SW 1271 (cell line): ENCODE data around the gene EXOC4.

ENCODE experiments used
- DNase-seq, 2 experiments: peaks; one replicate each; lab custom pipeline; 2025; lab: John Stamatoyannopoulos, UW

The EXOC4 gene

DNA sequence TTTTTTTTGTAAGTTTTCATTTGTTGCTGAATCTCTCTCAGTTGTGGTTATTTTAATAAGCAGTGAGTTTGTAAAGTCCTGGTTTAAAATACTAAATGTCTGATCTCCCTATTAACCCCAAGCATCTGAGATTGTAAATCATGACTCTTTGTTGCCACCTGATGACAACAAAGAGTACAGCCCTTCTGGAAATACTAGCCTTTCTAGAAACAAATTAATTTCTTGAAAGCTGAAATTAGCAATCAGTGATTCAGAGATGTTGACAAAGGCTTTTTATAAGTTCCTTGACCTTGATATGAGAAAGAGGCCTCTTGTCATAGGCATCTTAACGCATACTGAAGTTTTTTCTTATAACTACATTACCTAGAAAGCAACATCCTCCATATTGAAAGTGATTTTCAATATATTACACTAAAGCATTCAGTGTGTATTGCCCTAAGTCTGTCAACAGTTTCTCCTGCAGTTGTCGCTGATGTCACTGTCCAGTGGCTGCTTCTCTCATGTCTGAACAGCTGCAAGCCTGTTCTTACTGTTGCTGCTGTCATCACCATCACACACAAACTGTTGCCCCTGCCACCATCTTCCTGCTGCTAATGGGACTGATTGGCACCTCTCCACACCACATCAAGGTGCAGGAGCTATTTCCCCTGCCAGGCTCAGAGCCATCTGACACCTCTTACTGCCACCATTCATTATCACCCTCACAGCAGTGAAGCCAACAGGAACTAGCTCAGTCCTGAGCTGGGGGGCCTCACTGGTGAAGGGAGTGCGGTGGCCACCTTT lies 779.1 kb downstream of the EXOC4 start:
- DNase-seq: no peak

DNA sequence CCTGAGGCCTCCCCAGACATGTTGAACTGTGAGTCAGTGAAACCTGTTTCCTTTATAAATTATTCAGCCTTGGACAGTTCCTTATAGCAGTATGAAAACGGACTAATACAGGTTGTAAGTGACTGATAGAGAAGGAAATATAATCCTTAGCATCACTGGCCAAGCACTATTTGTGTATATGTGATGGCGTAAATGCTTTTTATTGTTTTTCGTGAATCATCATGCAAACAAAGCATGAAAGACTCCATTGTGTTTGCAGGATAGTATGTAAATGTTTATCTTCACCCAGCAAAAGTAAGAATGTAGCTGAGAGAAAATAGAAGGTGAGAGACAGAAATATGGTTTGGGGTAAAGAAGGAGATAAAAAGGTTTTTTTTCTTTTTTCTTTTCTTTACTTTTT lies 781.8 kb downstream of the EXOC4 start:
- DNase-seq: no peak

DNA sequence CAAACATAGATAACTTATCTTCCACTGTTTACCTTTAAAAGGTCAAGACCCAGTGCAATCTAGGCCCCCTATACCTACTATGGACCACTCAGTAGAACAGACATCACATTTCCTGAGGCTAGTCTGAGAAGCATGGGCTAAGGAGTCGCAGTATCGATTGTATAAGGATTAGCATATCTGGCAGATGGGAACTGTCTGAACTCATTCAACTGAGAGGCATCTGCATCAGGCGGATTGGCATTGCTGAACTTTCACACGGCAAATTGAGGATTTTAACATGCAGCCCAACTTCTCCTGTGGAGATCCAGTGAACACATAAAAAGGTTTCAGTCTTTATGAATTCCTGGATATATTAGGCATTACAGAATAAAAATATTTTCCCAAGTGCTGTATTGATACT lies 785.1 kb downstream of the EXOC4 start:
- no peak for DNase-seq

DNA sequence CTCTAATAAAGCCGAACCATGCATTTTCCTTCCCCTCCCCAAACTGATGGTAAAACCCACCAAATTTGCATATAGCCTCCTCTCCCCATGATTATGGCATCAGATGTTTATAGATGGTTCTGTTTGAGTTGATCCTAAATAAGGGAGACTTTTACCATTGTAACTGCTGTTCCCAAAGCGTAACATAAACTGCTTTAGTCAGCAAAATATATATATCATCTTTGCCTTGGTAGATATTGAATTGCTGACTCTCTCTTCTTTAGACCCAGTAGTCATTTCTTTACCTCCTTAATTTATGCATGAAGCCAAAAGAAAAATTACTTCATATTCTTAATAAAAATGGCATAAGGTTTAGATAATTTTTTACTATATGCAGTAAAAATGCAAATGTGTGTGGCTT lies 788.1 kb downstream of the EXOC4 start:
- no peak for DNase-seq

DNA sequence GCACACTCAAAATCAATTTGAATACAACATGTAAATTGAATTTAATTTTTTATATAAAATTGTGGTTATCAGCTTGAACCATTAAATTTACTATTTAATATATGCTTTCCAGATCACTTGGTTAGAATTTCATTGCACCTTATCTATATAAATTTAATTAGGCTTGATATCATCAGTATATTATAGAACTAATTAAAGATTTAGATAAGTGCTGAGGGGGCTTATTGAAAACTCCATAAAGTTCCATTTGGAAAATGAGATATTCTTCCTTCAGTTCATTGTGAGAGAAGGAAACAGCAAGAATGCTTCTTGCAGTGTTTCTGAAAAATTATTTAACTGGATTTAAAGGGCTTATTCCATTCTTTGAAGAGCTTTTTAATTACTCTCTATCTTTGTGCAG lies 788.6 kb downstream of the EXOC4 start:
- DNase-seq: no peak

DNA sequence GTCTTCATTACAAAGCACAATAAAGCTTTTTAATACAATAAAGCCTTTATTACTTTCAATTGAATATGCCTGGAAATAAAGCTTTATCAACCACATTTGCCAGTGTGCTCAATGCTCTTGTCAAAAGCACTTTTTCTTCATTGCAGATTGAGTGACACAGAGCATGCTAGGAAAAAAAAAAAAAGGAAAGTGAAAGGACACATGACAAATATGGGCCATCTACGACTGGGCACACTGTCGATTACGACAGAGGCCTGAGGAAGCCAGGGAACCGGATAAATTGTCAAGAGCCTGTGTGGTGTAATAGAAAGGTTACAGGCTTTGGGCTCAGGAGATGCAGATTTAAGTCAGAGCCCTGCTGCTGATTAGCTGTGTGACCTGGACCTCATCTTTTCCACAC lies 789.4 kb downstream of the EXOC4 start:
- no peak for DNase-seq

DNA sequence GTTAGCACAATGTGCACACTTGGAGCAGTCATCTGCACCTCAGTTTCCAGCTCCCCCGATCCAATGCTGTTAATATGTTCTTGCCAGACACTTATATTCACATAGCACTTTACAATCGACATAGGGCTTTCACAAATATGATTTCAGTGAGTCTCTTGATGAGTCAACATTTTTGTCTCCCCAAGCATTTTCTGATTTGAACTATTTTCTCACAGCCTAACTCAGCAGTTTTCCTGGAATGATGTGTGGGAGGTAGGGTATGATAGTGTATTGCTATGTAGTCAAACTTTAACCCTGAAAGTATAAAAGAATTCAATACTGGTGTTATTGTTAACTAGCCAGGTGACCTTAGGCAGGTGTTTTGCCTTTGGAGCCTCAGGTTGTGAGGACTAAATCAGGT lies 791.8 kb downstream of the EXOC4 start:
- DNase-seq: no peak

DNA sequence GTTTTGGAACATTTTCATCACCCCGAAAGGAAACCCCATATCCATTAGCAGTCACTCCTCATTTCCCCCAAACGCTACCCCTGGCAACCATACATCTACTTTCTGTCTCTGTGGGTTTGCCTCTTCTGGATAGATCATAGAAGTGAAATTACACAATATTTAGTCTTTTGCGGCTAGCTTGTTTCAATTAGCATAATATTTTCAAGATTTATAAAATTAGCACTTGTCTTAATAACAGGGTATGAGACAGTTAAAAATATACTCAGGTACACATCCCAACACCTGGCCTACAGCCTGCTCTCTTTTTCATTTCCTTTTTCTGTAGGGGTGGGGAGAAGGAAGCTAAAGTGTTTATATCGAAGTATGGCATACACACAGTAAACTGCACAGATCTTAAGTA lies 792.8 kb downstream of the EXOC4 start:
- DNase-seq: no peak

DNA sequence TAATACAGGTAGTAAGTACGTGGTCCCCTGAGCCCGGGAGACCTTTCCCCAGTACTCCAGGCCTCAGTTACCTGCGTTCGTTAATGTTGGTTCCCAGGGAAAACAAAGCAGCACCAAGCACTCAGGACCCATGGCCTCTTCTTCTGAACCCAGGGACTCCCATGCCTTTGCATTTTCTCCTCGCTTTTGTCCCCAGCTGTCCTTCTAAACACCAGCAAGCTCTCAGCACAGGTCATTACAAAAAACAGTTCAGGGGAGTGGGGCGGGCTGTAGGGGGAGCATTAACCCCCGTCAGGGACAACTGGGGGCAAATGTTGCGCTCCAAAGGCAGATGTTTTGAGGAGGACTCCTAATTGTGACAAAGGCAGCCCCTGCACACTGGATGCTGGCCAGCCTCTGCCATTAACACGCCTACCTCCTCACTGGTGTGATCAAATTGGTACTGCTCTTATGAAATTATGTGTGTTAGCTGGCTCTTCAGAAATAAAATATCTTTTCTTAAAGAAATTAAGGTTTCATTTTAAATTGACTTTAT lies 793.8 kb downstream of the EXOC4 start:
- DNase-seq: no peak

DNA sequence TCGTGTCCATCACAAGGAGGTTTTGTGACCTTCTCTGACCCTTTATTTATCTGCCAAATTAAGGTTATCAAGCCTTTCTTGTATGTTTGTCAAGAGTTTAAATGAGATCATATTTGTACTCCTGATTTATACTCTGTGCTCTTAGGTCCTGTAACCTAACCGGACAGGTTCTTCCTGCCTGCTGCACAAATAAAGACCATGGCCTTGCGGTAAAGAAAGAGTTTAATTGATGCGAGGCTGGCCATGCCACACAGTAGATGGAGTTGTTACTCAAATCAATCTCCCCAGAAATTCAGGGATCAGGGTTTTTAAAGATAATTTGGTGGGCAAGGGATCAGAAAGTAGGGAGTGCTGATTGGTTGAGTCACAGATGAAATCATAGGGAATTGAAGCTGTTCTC lies 794.8 kb downstream of the EXOC4 start:
- DNase-seq: no peak

DNA sequence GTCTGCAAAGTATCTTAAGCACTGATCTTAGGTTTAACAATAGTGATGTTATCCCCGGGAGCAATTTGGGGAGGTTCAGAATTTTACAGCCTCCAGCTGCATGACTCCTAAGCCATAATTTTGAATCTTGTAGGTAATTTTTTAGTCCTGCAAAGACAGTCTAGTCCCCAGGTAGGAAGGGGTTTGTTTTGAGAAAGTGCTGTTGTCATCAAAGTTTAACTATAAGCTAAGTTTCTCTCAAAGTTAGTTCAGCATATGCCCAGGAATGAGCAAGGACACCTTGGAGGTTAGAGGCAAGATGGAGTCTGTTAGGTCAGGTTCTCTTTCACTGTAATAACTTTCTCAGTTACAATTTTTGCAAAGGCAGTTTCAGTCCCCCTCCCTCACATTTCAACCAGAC lies 795.3 kb downstream of the EXOC4 start:
- no peak for DNase-seq

DNA sequence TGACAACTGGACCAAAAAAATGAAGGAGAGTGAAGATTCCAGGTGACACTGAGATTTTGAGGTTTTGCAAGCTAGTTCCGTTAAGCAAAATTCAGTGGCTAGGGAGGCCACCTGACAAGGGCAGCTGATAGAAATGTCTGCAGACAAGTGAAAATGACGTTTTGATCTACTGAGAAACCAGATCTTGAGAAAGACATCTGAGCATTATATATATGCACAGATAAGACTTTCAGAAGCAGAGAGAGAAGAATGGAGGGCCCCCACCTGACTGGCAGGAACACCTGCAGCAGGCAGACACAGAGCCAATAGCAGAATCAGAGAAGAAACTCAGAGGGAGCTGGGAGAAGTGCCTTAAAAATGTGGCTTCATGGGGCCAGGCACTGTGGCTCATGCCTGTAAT lies 798.1 kb downstream of the EXOC4 start:
- no peak for DNase-seq

DNA sequence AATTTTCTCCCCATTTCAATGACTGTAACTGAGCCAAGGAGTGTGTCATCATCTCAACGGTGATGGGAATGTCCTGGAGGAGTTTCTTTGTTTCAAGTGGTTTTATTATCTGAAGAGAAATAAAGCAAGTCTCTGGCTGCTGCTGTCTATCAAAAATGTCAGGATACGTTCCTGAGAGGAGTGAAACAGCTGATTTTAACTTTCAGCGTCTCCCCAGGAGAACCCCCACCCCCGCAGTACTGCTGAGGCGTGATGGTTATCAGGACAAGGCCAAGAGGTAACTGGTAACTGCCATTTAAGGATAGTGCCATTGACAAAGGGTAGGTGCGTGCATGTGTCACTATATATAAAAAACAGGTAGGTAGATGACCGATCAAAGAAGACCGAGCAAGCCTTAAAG lies 803.9 kb downstream of the EXOC4 start:
- DNase-seq: no peak

DNA sequence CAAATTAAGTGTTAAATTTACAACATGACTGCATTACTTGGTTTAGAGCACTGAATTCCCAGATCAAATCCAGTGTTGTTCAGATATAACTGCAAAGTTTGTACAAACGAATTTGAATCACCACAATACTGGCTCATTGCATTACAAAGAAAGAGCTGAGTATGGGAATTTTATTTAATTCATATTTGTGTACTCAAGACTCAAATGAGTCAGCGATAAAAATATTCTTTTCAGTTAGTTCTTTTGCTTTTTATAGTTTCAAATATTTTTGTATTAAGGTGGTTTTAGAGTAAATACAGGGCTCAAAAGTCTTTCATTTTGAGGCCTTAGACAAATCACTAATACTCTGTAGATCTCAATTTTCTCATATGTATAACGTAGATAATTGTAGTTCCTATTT lies 805.6 kb downstream of the EXOC4 start:
- no peak for DNase-seq

DNA sequence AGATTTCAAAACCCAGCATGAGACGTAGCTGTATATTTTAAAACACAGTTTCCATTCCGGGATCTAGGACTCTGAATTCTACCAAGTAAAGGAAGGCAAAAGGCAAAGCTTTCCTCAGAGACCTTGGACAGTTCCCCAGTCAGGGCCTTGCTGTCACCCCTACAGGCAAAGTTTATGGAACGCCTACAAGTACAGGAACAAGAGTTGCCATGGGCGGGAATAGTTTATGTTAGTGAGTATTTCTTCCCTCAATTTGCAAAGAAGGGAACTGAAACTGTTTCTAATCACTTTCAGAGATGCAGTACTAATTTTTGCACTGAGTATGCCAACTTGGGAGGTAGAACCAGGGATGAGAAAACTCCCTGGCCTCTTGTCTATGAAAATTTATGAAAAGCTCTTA lies 806.1 kb downstream of the EXOC4 start:
- DNase-seq: no peak

DNA sequence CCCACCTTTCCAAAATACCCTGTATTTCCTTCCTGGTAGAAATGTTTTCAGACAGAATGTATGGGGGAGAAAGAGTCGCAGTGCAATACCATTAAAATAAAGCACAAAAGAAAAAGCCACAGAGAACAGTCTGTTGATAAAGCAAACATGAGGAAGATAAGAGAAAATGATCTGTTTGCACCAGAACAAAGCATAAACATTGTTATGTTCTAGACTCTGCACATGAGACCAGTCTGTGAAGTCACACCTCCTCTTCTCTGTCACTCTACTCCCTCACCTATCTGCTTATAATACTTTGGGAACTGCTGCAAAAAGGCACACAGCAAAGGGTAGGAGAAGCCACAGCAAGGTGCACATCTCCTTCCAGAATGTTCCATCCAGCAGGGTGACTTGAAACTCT lies 807.0 kb downstream of the EXOC4 start:
- DNase-seq: no peak

DNA sequence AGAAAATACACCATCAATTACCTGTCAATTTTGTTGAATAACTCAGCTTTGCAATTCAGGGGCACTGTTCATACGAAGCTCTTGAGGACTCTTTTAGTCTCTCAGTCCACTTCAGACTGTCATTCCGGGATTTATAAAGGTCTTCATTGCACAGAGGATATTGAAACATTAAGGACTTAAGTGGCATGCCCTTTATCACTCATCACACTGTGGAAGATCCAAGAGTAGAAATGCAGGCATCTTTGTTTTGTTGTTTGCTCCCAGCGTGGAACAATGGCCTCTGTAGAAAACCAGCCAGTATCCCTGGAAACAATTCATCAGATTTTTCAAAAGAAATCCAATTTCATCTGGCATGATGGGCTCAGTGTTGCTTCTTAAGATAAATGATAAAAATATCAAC lies 808.0 kb downstream of the EXOC4 start:
- DNase-seq: no peak

DNA sequence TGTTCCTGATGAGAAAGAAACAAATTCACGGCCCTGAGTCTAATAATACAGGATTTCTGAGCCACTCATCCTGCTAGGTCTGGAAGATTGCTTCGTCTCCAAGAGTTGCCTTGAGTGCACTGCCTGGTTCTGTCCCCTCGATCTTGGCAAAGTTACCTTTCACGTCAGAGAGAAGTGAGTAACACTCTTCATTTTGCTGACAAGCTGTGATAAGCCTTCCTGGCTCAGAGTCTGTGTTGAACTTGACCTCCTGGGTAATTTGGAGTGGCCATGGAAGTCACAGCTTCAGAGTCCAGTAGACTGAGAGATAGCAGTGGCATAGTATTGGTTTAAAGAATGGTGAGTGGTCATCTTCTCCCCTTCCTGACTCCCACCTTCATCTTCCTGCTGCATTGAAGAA lies 809.6 kb downstream of the EXOC4 start:
- no peak for DNase-seq

DNA sequence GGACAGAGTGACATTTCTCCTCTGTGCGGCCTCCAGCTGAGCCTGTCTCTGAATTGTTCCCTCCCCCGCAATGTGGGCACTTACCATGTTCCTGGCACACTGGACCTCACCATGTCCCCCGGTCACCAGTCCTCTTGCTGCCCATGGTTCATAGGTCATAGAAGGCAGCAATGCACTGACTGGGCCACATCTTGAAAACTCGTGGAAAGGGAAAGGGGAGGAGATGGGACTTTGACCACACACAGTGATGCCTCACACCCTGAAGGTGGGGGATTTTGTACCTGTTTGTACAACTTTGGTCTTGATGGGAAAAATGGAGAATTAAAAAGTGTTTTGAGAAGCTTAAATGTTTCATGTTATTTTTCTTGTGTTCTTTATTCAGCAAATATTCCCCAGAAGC lies 812.5 kb downstream of the EXOC4 start:
- DNase-seq: no peak

DNA sequence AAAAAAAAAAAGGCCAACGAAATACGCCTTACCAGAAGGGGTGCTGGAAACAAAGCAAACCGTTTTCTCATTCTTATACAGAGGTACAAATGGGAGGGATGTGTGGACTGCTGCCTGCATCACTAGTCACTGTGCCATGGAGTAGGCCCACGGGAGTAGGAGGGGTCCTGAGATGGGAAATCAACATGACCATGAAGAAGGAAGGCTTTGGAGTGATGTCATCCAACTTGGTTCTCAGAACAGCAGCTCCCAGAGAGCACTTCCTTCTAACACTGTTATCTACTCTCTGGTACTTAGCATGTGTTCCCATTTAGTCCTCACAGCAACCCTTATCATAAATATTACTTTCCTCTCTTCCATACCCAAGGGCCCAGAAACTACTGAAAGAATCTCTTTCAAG lies 814.3 kb downstream of the EXOC4 start:
- no peak for DNase-seq

DNA sequence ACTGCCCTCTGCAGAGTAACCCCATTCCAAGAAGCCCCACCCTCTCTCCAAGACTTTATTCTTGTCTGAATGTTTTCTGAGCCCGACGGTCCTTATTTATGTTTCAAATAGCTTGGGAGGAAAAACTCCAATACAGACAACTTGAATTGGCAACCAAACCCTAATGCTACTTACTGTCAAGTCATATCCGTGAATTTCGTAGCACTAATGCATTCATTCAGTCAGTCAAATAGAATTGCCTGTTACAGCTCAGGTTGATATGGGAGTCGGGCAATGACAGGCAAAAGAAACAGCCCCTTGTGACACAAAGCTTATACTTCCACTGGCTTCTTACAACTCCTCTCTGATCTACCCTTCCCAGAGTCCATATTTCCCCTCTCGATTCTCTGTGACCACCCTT lies 815.8 kb downstream of the EXOC4 start:
- no peak for DNase-seq

DNA sequence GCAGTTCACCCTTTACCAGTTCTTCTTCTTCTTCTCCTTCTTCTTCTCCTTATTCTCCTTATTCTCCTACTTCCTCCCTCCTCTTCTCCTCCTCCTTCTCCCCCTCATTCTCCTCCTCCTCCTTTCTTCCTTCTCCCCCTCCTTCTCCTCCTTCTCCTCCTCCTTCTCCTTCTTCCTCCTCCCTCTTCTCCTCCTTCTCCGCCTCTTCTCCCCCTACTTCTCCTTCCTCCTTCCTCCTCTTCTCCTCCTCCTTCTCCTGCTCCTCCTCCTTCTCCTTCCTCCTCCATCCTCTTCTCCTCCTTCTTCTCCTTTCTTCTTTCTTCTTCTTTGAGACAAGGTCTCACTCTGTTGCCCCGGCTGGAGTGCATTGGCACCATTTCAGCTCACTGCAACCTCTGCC lies 816.3 kb downstream of the EXOC4 start:
- no peak for DNase-seq

DNA sequence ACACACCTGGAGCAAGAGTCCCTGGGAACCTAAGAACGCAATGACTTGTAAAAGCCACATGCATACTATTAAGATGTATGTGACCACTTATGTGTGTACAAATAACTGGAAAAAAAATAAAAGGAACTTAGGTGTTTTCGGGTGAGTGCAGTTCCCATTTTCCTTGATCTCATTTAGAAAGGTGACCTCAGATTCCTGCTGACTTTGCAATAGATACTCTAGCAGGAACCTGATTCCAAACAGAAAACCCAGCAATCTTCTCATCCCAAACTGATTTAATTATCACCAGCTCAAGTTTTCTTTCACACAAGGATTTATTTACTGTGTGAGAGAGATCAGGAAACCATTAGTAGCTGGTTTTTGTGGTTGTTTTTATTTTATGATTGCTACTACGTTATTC lies 817.8 kb downstream of the EXOC4 start:
- no peak for DNase-seq
